DMS53 treated with DMSO at 0.1 percent for 48 hours (cell line): ENCODE results near the gene STK32C.
"Not testable (repeated sequence)": the region's sequence is repeated elsewhere in the genome, so short reads cannot be mapped to it uniquely, and the experiment has no call there.

Source experiments
- DNase-seq: peaks from one replicate; lab custom pipeline; 2025; ENCODE audit not compliant: unreplicated experiment; lab: John Stamatoyannopoulos, UW

STK32C gene

DNA sequence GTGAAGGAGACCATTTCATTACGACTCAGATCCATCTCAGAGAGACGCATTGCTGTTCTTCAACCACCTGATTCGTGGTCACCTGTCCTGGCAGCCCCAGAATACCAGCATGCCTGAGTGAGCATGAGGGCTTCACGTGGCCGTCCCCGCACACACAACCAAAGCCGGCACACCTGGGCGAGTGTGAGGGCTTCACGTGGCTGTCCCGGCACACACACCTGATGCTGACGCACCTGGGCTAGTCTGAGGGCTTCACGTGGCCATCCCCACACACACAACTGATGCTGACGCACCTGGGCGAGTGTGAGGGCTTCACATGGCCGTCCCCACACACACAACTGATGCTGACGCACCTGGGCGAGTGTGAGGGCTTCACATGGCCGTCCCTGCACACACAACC, 86.8 kb downstream of the STK32C start:
- not testable (repeated sequence) for DNase-seq

DNA sequence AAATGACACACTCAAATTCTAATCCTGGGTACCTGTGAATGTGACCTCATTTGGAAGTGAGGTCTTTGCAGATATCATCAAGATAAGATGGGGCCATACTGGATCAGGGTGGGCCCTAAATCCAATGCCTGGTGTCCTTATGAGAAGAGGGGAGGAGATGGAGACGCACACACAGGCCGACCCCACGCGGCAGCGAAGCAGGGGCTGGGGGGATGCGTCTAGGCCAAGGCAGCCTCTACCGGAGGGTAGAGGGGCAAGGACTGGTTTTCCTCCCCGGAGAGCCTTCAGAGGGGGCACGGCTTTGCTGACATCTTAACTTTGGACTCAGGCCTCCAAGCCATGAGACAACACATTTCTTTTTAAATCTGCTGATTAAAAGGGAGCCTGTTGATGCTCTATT, 87.7 kb downstream of the STK32C start:
- DNase-seq, result no peak

DNA sequence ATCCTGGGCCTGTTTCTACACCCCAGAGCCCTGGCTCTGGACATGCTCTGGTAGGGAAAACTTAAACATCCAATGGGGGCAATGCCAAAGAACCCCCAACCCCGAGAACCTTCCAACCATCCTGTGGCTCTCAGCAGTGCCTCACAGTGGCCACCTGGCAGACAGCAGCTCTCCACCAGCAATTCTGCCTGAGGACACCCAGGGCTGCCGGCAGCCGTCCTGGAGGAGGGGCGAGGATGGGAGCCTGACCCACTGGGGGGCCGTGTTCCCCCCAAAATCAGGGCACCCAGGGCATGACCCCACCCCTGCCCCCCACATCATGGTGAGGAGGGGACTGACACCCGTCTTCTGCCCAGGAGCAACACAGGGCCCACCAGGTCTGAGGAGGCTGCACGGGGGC, 88.3 kb downstream of the STK32C start:
- DNase-seq, result no peak

DNA sequence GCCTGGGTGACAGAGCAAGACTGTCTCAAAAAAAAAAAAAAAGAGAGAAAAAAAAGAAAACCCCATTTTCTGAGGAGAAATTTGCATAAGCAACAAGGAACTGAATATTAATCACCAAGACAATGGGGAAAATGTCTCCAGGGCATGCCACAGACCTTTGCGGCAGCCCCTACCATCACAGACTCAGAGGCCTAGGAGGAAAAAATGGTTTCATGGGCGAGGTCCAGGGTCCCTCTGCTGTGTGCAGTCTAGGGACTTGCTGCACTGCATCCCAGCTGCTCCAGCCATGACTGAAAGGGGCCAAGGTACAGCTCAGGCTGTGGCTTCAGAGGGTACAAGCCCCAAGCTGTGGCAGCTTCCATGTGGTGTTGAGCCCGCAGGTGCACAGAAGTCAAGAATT, 91.3 kb downstream of the STK32C start:
- DNase-seq, result not testable (repeated sequence)

DNA sequence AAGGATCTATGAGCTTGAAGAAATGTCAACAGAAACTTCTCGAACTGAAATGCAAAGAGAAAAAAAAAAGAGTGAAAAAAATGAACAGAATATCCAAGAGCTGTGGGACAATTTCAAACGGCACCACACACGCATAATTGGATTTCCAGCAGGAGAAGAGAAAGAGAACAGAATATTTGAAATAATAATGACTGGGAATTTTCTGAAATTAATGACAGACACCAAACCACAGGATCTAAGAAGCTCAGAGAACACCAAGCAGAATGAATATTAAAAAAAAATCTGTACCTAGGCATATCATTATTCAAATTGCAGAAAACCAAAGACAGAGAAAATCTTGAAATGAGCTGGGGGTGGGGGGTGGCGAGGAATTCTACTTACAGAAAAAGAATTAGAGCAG, 93.8 kb downstream of the STK32C start:
- DNase-seq, result no peak

DNA sequence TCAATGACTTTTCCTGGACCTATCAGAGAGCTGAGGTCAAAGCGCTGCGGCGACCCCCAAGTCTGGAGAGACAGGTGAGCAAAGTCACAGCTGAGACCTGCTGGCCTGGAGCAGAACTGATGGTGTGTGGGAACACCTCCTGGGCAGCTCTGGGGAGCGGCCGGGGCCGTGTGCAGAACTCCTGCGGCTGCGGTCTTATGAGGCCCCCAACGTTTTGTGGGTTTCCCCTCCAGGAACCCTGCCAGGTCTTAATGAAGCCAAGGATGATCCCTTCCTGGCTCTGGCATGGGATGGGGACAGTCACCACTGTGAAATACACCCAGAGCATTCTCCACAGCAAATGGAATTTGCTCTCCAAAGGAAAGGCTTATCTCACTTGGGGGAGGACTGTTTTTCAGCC, 94.9 kb downstream of the STK32C start:
- DNase-seq, result no peak

DNA sequence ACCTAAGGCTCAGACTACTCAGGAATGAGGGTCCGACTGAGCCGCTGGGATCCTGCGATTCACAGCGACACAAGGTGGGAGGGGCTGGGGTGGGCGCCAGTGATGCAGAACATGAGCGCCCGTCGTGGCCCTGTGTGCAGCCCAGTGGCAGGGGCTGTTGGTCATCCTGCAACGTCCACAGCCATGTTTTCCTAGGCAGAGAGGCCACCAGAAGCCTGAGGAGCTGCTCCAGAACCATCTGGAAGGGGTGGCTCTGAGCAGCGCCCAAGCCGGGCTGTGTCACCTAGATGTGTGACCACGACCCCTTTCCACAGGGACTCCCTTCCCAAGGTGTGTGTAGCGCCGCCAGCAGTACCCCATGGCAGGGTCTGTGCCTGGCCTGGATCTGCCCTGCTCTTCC, 96.5 kb downstream of the STK32C start:
- no peak for DNase-seq

DNA sequence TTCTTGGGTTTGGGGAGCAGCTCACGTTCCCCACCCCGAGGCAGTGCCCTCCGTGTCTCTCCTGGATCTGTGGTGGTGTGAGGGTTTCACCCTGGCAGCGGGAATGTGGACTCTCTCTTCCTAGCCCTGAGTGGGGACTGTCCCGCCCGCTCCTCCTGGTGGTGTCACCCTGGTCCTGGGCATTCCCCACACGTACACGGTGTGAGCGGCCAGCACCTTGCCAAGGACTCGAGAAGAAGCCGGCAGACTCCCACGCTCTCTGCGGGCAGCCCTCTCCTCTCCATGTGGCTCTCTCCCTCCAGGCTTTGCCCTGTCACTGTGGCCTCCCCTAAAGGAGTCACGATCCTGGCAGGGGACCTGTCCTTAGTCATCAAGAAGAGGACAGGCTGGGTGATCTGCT, 97.0 kb downstream of the STK32C start:
- no peak for DNase-seq

DNA sequence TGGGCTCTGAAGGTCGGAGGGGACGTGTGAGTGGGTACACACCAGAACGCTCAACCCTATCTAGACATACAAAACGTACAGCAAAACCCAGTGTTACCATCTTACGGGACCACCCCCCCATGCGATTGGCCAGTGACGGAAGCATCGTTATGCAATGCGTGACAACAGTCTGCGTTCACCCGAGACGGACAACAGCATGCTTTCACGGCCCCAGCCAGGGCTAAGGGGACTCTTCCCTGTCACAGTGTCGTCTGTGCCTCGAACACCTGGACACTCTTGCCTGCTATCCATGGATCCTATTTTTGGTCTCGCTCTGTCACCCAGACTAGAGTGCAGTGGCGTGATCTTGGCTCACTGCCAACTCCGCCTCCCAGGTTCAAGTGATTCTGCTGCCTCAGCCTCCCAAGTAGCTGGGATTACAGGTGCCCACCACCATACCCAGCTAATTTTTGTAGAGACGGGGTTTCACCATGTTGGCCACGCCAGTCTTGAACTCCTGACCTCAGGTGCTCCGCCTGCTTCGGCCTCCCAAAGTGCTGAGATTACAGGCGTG, 97.7 kb downstream of the STK32C start:
- DNase-seq, result no peak

DNA sequence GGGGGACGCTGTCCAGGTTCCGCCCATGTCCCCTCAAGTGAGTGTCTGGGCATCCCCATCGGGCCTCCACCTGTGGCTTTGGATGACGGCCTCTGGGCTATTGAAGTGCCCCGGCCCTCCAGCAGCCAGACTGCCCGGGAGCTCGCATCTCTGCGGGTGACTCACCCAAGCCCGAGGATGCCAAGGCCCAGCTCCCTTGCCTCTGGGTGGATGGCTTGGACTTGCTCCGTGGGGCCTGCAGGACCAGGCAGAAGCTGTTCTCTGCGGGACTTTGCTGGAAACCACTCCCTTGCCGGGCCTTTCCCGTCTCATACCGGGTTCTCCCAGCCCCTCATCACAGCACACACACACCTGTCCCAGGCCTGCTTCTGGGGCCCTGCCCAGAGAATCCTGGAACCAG, 98.6 kb downstream of the STK32C start:
- DNase-seq, result no peak

DNA sequence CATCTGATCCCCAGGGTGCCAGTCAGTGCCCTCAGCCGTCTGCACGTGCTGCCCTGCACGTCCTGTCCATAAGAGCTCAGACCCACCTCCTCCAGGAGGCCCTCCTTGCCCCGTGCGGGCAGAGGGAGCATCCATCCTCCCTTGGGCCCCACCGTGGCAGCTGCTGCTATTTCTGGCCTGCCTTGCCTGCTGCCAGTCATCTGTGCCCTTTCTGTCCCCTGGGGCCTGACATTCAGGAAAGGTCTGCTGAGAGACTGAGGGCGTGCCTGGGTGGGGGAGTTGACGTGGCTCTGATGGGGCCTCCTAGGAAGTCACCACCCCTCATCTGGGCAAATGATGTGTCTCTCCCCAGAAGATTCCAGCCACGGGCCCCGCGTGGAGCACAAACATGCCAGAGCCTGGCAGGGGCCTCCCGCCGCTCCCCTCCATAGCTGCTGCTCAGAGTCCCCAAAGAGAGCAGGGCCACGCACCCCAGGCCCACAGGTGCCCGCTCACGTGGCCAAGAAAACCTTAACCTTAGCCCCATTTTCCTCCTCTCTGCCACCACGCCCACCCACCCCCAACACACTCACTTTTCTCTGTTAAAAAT, 99.2 kb downstream of the STK32C start:
- DNase-seq, result no peak

DNA sequence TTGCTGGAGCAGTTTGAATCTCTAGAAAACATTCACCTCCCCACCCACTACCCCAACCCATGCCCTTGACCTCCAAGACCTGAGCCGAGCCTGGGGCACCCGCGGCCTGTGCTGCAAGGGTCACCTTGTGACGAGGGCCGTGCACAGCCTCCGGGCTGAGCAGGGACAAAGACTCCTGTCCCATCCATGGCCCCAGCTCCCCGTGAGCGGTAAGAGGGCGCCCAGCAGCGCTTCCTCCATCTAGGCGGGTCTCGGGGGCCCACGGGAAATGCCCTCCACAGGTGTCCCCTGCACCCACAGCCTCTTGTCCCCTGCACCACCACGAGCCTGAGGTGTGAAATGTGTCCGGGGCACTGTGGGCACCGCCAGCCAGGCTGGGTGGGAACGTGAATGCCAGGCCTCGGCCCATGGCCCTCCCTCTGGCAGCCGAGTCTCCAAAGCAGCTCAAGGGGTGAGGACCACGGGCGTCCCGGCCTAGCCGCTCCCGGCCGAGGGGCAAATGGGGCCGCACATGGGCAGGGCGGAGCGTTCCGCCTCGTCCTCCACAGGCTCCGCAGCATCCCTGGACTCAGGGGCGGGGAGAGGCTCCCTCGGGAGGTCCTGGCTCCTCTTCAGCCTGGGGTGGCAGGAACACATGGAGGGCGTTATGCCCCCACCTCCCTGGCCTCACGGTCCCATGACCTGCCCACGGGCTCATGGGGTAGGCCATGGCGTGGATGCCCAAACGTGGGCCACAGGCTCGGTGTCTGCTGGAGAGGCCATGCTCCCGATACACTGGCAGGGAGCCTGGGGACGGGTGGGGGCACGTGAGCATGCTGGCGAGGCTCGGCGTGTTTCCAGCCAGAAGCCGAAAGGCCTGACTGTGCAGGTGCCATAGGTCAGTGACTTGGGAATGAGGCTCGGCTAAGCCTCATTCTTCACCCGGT, 100.0 kb downstream of the STK32C start:
- no peak for DNase-seq

DNA sequence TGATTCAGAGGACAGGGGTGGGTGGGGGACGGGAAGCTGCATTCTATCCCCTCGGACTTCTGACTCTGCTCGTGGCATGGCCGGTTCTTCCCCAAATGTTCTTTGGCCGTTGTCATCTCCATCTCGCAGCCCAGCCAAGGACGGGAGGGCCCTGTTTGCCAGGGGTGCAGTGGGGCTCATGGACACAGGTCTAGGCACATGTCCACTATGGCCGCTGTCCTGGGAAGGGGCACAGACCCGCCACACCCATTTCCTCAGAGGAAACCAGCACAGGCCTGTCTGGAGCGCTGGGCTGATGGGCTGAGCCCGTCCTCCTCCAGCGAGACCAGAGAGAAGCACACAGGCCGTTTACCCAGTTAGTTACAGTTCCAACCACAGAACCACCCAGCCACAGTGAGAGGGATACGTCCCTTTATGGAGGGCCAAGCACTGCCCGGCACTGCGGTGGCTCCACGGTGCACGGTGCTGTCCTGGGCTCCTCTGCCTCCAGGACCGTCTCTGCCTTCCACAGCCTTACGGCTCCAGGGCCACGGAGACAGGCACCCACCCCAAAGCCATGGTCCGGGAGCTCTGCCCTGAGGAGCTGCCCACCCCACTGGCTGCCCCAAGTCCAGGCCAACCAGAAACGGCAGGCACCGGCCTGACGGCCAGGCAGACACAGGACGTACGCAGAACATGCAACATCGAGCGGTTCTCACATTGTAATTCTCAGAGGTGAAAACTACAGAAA, 100.8 kb downstream of the STK32C start:
- no peak for DNase-seq

DNA sequence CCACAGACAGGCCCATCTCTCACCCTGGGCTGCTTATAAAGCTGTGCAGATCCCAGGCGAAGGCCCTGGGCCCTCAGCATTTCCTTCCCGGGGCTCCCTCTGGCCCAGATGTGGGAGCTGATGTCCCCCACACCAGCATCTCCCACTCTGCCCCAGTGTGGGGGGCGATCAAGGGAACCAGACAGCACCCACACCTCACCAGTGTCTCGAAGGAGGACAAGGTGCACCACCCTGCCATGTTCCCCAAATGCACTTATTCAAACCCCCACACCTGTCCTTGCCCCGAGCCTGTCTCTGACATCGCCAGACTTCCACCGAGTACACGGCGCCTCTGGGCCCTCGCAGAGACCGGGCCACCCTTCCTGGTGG, 101.4 kb downstream of the STK32C start:
- DNase-seq, result no peak

DNA sequence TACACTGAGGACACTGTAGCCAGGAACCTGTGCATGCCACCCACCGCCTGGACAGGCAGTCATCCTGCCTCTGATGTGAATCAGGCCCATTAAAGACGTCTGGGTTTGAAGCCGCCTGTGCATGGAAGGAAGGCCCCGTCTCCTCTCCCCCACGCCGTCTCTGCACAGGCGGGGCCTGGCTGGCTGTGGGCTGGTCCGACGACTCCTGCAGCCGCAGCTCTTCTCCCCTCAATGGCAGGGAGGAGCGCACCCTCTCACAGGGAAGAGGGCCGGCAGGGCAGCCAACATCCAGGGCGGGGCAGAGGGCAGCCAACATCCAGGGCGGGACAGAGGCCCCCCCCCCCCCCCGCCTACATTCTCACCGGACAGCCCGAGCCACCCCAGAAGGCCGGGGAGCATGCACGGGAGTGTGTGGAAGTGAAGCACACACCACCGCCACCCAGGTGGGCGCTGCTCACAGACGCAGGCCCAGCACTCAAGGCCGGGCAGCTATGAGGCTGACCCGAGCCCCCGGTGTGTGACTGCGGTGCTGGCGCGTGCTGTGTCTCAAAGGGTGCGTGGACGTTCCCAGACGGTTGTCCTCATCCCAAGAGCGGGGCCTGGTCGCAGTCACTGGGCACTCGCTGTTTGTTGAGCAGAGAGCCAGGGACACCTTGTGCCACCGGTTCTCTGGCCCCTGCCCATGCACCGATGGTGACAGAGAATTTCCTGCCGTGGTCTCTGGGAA, 101.9 kb downstream of the STK32C start:
- DNase-seq, result no peak

DNA sequence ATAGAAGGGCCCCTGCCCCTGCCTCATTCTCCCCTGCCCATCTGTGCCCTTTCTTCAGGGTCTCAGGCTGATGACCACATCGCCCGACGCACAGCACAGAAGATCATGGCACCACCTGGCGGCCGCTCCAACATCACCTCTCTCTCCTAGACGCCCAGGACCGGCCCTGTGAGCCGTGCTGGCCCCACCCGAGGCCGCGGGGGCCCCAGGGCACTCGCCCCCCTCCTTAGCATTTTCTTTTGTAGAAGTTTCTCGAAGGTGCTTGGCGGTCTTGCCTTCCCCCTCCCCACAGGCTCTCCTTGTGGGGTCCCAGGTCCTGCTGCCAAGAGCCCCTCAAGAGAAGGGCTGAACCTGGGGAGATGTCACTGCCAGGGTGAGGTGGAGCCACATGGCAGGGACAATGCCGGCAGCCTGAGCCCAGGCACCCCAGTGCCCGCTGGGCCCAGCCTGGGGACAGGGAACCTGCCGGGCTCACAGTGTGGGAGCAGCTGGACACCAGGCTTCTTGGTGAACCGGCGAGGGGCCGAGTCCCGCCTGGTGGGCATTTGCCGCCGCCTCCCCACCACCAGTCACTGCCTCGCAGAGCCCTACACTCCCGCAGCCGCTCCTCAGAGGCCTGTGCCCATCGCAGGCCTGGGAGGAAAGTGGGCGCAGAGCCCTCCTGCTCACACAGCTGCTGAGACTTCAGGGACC, 102.8 kb downstream of the STK32C start:
- no peak for DNase-seq

DNA sequence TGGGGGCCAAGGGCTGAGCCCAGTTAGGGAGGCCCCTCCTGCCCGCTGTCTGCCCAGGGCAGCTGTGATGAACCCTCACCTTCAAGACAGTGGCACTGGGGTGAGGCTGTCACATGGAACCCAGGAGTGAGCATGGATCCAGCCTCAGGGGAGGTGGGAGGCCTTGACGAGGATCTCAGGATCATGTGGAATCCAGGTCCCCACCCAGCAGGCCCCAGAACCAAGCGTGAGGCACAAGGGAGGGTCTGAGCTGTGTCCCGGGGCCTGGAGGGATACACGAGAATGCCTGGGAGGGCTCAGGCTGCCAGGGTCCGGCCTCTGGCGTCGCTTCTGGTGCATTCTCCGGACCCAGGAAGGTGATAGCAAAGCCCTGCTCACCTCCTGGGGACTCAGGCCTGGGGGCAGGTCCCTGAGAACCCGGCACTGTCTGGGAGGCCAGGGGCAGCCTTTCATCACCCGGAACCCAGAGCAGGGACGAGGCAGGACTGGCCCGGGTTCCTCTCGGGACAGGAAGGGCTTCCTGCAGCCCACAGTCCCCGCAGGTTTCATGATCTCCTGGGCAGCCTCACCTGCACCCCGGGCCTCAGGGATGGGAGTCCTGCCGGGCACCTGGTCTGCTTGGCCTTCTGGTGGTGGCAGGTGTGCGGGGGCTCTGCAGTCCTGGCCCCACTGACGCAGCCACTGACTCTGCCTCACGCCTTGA, 103.5 kb downstream of the STK32C start:
- no peak for DNase-seq

DNA sequence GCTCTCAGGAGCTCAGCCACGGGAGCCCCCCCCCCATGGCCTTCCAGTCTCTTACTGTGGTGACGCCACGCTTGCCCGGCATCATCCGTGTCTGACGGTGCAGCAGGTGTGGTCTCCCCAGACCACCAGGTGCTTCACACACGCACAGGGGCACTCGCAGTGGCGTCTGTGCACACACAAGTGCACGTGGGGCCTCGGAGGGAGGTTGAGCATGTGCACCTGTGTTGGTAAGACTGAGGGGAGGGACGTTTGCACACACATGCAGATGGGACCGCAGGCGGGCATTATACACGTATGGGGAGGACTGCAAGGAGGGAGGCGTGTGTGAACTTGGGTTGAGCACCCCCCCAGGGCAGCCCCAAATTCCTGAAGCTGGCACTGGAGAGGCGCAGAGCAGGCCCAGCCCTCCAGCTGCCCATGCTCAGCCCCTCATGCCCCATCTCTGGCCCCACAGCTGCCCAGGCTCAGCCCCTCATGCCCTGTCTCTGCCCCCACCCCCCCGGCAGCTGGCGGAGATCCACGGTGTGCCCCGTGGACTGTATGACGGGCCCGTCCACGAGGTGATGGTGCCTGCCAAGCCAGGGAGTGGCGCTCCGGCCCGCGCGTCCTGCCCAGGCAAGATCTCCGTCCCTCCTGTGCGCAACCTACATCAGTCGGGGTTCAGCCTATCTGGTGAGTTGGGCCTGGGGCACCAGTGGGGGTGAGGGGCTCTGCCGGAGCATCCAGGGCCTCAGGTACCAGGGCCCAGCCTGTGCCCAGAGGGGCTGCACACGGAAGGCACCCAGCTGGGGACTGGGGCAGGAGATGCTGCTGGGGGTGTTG, 104.3 kb downstream of the STK32C start:
- DNase-seq, result no peak
